Large intestine (tissue), 3 donors: Measurements from ENCODE around the gene MTMR1. TPM values are rescaled to one million over a fixed set of nuclear protein-coding genes. Genes with fewer than 3 reads are reported as not detected.

Experiments used
- DNase-seq, 2 donors: peaks; one replicate each; pipeline versions ENCODE4 v3.0.0 to v3.0.0-alpha.2; 2013
- H3K27ac ChIP-seq: one replicate; pipeline ENCODE4 v1.5.1; 2013; ENCODE audit warnings: low read length
- H3K27me3 ChIP-seq: 2 replicates; pipeline ENCODE4 v1.6.1; 2013; ENCODE audit warnings: low read length; ENCODE audit not compliant: control insufficient read depth, insufficient read depth
- H3K36me3 ChIP-seq: 2 replicates; pipeline ENCODE4 v1.6.1; 2013; ENCODE audit warnings: low read length; ENCODE audit not compliant: control insufficient read depth, insufficient read depth
- H3K4me1 ChIP-seq: one replicate; pipeline ENCODE4 v1.6.1; 2013; ENCODE audit warnings: low read length; ENCODE audit not compliant: control insufficient read depth, insufficient read depth
- H3K4me3 ChIP-seq: one replicate; pipeline ENCODE4 v1.5.1; 2013; ENCODE audit warnings: low read length
- H3K9me3 ChIP-seq: one replicate; pipeline ENCODE4 v1.6.1; 2013; ENCODE audit warnings: mild to moderate bottlenecking, low read depth, low read length, moderate library complexity; ENCODE audit not compliant: control insufficient read depth
- WGBS: methylation state at CpG from one replicate; pipeline ENCODE4 v1.1.5; 2013; ENCODE audit warnings: low lambda C conversion rate; ENCODE audit not compliant: insufficient coverage; 5-methylcytosine and 5-hydroxymethylcytosine counted together
- polyA plus RNA-seq: library from polyadenylated mRNA; unstranded; fragments of 120-200 nt; gene quantifications from one replicate; pipeline ENCODE4 v1.2.1, GENCODE V29; 2013

Gene MTMR1
- polyA plus RNA-seq, 1 donor: 19.5 TPM

DNA sequence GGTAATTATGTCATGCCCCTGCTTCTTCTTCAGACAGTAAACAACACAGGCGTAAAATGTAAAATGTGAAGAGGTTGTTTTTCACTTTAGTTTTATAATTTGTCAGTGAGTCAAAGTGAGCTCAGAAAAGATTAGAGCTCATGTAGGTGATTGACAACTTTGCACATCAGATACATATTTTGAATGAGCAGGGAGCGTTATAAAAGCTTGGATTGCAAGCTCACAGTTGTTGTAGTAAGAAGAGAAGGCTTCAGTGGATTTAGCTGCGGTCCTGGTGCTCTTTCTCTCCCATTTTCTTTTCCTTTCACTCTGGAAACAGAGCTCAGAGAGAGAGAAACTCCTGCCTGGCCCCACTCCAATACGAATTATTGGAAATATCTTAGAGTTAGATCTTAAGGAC, 26.4 kb downstream of the MTMR1 start:
- Histone ChIP-seq H3K27ac (no peak overlapping the region), H3K9me3 (no peaks in the 10 kb centered on the region)

DNA sequence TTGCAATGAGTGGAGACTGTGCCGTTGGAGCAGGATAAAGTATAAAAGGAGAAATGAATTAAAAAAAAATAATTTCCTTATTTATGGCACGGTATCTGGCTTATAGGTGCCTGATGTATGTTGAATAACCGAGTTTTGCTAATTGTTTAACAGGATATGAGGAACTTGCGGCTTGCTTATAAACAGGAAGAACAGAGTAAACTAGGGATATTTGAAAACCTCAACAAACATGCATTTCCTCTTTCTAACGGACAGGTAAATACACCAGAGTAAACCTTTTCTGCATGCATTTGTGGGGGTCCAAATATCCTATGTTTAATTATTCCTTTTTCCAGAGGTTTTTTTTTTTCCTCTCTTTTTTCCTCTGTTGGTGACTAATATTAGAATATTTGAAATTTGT, 36.8 kb downstream of the MTMR1 start:
- WGBS: no CpG with 5 or more reads among the region's 5 CpGs
- Histone ChIP-seq H3K36me3 (peaks cover 26% of the 10 kb centered on the region), H3K4me1 (no peaks in the 10 kb centered on the region), H3K9me3 (no peaks in the 10 kb centered on the region), H3K27me3 (no peaks in the 10 kb centered on the region), H3K4me3 (no peak overlapping the region), H3K27ac (no peak overlapping the region)
- DNase-seq: no peak

More for the DNA sequence above, 26.4 kb downstream of the MTMR1 start:
- Histone ChIP-seq H3K36me3 (peaks cover 2% of the 10 kb centered on the region), H3K27me3 (no peaks in the 10 kb centered on the region), H3K4me1 (no peaks in the 10 kb centered on the region), H3K4me3 (no peak overlapping the region)
- no peak for DNase-seq
- WGBS: no CpG with 5 or more reads among the region's 4 CpGs

- Histone ChIP-seq H3K36me3 (peaks cover 27% of the 10 kb centered on the region), H3K27ac (no peak overlapping the region), H3K27me3 (no peaks in the 10 kb centered on the region), H3K4me3 (no peak overlapping the region), H3K9me3 (no peaks in the 10 kb centered on the region), H3K4me1 (no peaks in the 10 kb centered on the region)
- no peak for DNase-seq
- WGBS: no CpG with 5 or more reads among the region's 6 CpGs
Measured at GRCh38 chrX:150730719-150731118, 37.5 kb downstream of the MTMR1 start.

- Histone ChIP-seq H3K27me3 (no peaks in the 10 kb centered on the region), H3K4me1 (no peaks in the 10 kb centered on the region), H3K27ac (no peak overlapping the region), H3K36me3 (peaks cover 30% of the 10 kb centered on the region), H3K4me3 (no peak overlapping the region), H3K9me3 (no peaks in the 10 kb centered on the region)
- WGBS: no CpG with 5 or more reads among the region's 3 CpGs
- no peak for DNase-seq
Measured at GRCh38 chrX:150731795-150732194, 38.6 kb downstream of the MTMR1 start.

DNA sequence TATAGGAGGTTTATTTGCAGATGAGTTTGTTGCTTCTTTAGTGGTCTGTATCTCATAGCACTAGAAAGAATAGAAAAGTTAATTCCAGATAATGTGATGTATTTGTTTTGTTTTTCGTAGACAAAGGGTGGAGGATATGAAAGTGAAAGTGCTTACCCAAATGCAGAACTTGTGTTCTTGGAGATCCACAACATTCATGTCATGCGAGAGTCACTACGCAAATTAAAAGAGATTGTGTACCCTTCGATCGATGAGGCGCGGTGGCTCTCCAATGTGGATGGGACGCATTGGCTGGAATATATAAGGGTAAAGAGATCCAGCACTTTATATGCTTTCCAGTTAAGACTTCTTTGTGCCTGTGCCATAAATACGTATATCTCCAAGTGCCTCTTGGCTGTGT, 43.3 kb downstream of the MTMR1 start:
- no CpG with 5 or more reads among the region's 9 CpGs for WGBS
- DNase-seq: no peak
- Histone ChIP-seq H3K9me3 (no peaks in the 10 kb centered on the region), H3K4me3 (no peak overlapping the region), H3K4me1 (no peaks in the 10 kb centered on the region), H3K27ac (no peak overlapping the region), H3K27me3 (no peaks in the 10 kb centered on the region), H3K36me3 (peaks cover 55% of the 10 kb centered on the region)

DNA sequence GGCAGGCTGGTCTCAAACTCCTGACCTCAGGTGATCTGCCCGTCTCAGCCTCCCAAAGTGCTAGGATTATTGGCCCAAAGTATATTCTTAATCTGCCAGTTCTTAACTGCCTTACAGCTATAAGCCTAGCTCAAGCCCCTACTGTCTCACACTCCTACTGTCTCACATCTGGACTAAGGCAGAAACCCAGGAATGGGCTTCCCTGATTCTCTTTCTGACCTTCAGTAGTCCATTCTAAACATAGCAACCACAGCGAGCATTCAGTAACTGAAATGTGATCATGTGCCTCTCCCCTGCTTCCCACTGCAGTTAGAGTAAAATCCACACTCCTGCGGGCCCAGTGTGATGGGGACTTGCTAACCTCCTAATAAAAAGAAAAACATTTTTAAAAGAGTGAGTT, 58.9 kb downstream of the MTMR1 start:
- peaks cover 18% of the 10 kb centered on the region for H3K36me3 ChIP-seq
- no CpG with 5 or more reads among the region's 3 CpGs for WGBS
- no peaks in the 10 kb centered on the region for H3K9me3 ChIP-seq
- DNase-seq: no peak
- no peaks in the 10 kb centered on the region for H3K27me3 ChIP-seq
- H3K4me1 ChIP-seq: no peaks in the 10 kb centered on the region
- H3K27ac ChIP-seq: no peak overlapping the region
- H3K4me3 ChIP-seq: no peak overlapping the region

DNA sequence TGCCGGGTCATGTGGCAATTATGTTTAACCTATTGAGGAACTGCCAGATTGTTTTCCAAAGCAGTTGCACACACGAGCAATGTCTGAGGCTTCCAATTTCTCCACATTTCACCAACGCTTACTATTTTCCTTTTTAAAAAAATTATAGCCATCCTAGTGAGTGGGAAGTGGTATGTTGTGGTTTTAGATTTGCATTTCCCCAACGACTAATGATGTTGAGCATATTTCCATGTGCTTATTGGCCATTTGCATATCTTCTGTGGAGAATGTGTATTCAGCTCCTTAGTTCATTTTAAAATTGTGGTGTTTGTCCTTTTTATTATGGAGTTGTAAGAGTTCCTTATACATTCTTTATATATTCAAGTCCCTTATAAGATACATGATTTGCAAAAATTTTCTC, 60.2 kb downstream of the MTMR1 start:
- Histone ChIP-seq H3K36me3 (peaks cover 22% of the 10 kb centered on the region), H3K9me3 (no peaks in the 10 kb centered on the region), H3K27me3 (no peaks in the 10 kb centered on the region), H3K4me3 (no peak overlapping the region), H3K4me1 (no peaks in the 10 kb centered on the region), H3K27ac (no peak overlapping the region)
- DNase-seq: no peak
- WGBS: 80% methylated on average over 1 of the region's 4 CpGs

DNA sequence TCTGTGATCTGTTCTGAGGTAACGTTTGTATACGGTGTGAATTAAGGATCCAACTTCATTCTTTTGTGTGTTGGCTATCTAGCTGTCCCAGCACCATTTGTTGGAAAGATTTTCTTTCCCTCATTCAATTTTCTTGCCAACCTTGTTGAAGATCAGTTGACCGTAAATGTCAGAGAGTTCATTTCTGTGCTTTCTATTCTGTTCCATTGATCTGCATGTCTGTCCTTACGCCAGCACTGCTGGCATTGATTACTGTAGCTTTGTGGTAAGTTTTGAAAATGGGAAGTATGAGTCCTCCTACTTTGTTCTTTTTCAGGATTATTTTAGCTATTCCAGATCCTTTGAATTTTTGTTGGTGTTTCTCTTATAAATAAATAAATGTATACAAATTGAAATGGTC, 60.8 kb downstream of the MTMR1 start:
- no peak for DNase-seq
- Histone ChIP-seq H3K27ac (no peak overlapping the region), H3K36me3 (peaks cover 22% of the 10 kb centered on the region), H3K27me3 (no peaks in the 10 kb centered on the region), H3K4me3 (no peak overlapping the region), H3K4me1 (no peaks in the 10 kb centered on the region), H3K9me3 (no peaks in the 10 kb centered on the region)
- WGBS: 100% methylated on average over 1 of the region's 4 CpGs

DNA sequence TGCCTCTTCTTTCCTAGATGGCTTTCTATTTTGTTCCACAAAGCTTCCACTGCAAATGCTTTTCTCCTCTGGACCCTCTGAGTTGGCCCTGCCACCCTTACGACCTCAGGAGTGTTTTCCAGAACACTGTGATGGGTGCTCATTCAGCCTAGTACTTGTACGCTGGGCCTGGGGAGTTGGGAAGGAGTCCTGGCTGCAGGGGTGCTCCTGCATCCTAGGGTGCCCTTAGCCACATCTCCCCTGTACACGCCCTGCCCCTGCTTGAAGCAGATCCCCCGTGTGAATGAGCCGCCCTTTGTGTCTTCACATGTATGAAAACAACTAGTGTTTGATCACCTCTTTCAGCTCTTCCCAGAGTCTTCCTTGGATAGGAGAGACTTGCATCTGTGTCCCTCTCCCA, 64.2 kb downstream of the MTMR1 start:
- Histone ChIP-seq H3K4me1 (no peaks in the 10 kb centered on the region), H3K27me3 (no peaks in the 10 kb centered on the region), H3K9me3 (no peaks in the 10 kb centered on the region), H3K4me3 (no peak overlapping the region), H3K36me3 (peaks cover 17% of the 10 kb centered on the region), H3K27ac (no peak overlapping the region)
- WGBS: no CpG with 5 or more reads among the region's 5 CpGs
- DNase-seq: no peak

- WGBS: no CpG with 5 or more reads among the region's 22 CpGs
Measured at GRCh38 chrX:150759568-150760416, 66.6 kb downstream of the MTMR1 start.

More at GRCh38 chrX:150759568-150760416, 66.6 kb downstream of the MTMR1 start:
- Histone ChIP-seq H3K27me3 (no peaks in the 10 kb centered on the region), H3K27ac (no peak overlapping the region), H3K36me3 (peaks cover 14% of the 10 kb centered on the region), H3K9me3 (no peaks in the 10 kb centered on the region), H3K4me1 (no peaks in the 10 kb centered on the region), H3K4me3 (no peak overlapping the region)
- no peak for DNase-seq
